ENCODE results near the gene DOP1B. TPM values are rescaled to one million over a fixed set of nuclear protein-coding genes. Genes with fewer than 3 reads are reported as not detected.

The DOP1B gene
- total and polyA plus RNA-seq, 7 experiments from 2014 or later = 3.8 to 34.0 (median 13.1) TPM

DNA sequence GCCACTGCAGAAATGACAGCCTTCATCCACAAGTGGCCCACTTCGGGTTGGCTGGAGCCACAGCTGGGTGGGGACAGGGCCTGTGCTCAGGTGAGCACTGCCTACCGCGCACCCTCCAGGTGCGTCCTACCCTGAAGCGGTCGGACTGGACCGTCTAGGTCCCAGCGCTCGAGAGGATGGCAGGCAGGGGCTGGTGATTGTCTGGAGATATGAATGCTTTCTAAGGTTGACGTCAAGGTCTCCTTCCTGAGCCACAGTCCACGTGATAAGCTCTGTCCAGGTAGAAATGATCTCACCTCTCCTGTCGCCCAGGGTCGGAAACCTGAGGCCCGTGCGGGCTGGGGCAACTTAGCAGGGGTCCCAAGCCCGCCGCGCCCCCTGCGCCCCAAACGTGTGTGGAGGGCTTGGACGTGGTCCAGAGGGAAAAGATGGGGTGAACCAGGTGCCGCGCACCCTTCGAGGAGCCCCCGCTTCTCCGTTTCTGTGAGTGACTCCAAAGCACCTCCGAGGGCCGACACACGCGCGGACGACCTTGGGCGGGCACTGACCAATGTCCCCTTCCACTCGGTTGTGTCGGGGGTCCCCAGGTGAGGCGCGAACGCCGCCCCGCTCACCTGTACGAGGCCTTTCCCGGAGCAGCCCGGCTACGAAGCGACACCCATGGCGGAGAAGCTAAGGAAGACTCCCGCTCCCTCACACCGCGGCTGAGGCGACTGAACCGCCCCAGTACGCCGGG is 853 bp upstream of the DOP1B start:
- ChIA-PET CTCF (interaction anchor here (0.8 to 1.5 kb wide), 3 partner anchors 18 to 173 kb away, joined by 3 to 7 read pairs (median 3); no protein-coding TSS in a partner anchor), POLR2A (interaction anchor here (0.6 to 2.3 kb wide), 11 partner anchors 9 to 166 kb away, joined by 3 to 10 read pairs (median 5); partner anchors contain the start of gene MORC3)
- Mint-ChIP-seq H3K27me3 (peaks cover 0 to 13% (median 0%) of the 10 kb centered on the region in 5 donors), H3K4me3 (peak overlapping the region; percentile 71 to 91 (median 86)), H3K4me1 (peaks cover 12 to 49% (median 37%) of the 10 kb centered on the region in 7 donors), H3K27ac (peak overlapping the region in 8 of 9 donors; percentile 46 to 88 (median 58)), H3K36me3 (peaks cover 0 to 5% (median 0%) of the 10 kb centered on the region in 5 donors), H3K9me3 (no peaks in the 10 kb centered on the region)
- intact Hi-C loops (cut with micrococcal nuclease) = loop anchor here (1.0 to 5.0 kb wide), 16 partner anchors 14 to 1407 kb away; partner anchors contain the start of genes CBR3 (in 2 of the 2), CHAF1B (in 2 of the 2), DYRK1A (in 2 of the 2) and MORC3 (in 2 of the 2)
- H3K36me3 ChIP-seq (ENCODE audit: control insufficient read depth in 2 of 3, insufficient read depth in 3 of 3, low read length in 3 of 3) = no peaks in the 10 kb centered on the region
- DNase-seq (peak in 4 of 9 donors; percentile 11 to 44 (median 19)), ATAC-seq (no peak)
- peak overlapping the region; percentile 77 for H3K27ac ChIP-seq (ENCODE audit: low read depth, low read length)
- no peaks in the 10 kb centered on the region for H3K27me3 ChIP-seq (ENCODE audit: control insufficient read depth in 2 of 2, insufficient read depth in 2 of 2, low read length in 2 of 2)
- peaks cover 11 to 13% of the 10 kb centered on the region in 2 donors for H3K4me1 ChIP-seq (ENCODE audit: control insufficient read depth in 2 of 2, insufficient read depth in 2 of 2, low read length in 2 of 2)
- peak overlapping the region; percentile 81 for H3K4me3 ChIP-seq (ENCODE audit: low read length)
- H3K9me3 ChIP-seq (ENCODE audit: control insufficient read depth in 2 of 3, low read length in 3 of 3) = no peaks in the 10 kb centered on the region

DNA sequence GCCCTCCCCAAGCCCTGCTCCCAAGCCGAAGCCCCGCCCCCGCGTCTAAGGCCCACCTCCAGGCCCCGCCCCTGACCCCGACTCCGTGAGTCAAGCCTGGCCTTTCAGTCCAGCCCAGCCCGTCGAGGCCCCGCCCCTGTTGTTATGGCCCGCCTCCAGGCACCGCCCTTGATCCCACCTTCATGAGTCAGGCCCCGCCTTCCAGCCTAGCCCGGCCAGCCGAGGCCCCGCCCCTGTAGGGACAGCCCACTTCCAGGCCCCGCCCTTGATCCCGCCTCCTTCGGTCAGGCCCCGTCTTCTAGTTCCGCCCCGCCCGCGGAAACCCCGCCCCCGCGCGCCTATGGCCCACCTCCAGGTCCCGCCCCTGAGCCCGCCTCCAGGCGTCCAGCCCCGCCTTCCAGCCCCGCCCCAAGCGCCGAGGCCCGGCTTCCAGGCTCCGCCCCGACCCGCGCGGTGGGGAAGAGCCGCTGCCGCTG is 247 bp upstream of the DOP1B start:
- peak; percentile 94 for ATAC-seq
- no peaks in the 10 kb centered on the region for H3K36me3 ChIP-seq (ENCODE audit: control insufficient read depth in 2 of 3, insufficient read depth in 3 of 3, low read length in 3 of 3)
- H3K27me3 ChIP-seq (ENCODE audit: control insufficient read depth in 2 of 2, insufficient read depth in 2 of 2, low read length in 2 of 2) = no peaks in the 10 kb centered on the region
- H3K27ac Mint-ChIP-seq = peak overlapping the region in 8 of 9 donors; percentile 46 to 88 (median 58)
- peak overlapping the region; percentile 71 to 91 (median 86) for H3K4me3 Mint-ChIP-seq
- H3K9me3 ChIP-seq (ENCODE audit: control insufficient read depth in 2 of 3, low read length in 3 of 3) = no peaks in the 10 kb centered on the region
- peak overlapping the region; percentile 81 for H3K27ac ChIP-seq (ENCODE audit: low read depth, low read length)
- peaks cover 11 to 45% (median 33%) of the 10 kb centered on the region in 7 donors for H3K4me1 Mint-ChIP-seq
- peak overlapping the region; percentile 81 for H3K4me3 ChIP-seq (ENCODE audit: low read length)
- intact Hi-C loops (cut with micrococcal nuclease) = loop anchor here (1.0 to 5.0 kb wide), 16 partner anchors 15 to 1406 kb away; partner anchors contain the start of genes CBR3 (in 2 of the 2), CHAF1B (in 2 of the 2), DYRK1A (in 2 of the 2) and MORC3 (in 2 of the 2)
- POLR2A ChIA-PET = interaction anchor here (1.1 to 2.3 kb wide), 7 partner anchors 10 to 165 kb away, joined by 3 to 10 read pairs (median 5); partner anchors contain the start of gene MORC3
- no peaks in the 10 kb centered on the region for H3K9me3 Mint-ChIP-seq
- H3K4me1 ChIP-seq (ENCODE audit: control insufficient read depth in 2 of 2, insufficient read depth in 2 of 2, low read length in 2 of 2) = peaks cover 11% of the 10 kb centered on the region in 2 donors
- H3K27me3 Mint-ChIP-seq = peaks cover 0 to 13% (median 0%) of the 10 kb centered on the region in 5 donors
- peaks cover 0 to 7% (median 0%) of the 10 kb centered on the region in 5 donors for H3K36me3 Mint-ChIP-seq
- CTCF ChIA-PET = interaction anchor here (1.5 kb wide), 1 partner anchor 54 kb away, joined by 7 read pairs; no protein-coding TSS in a partner anchor
- DNase-seq = peak; percentile 99 to 100 (median 100)

DNA sequence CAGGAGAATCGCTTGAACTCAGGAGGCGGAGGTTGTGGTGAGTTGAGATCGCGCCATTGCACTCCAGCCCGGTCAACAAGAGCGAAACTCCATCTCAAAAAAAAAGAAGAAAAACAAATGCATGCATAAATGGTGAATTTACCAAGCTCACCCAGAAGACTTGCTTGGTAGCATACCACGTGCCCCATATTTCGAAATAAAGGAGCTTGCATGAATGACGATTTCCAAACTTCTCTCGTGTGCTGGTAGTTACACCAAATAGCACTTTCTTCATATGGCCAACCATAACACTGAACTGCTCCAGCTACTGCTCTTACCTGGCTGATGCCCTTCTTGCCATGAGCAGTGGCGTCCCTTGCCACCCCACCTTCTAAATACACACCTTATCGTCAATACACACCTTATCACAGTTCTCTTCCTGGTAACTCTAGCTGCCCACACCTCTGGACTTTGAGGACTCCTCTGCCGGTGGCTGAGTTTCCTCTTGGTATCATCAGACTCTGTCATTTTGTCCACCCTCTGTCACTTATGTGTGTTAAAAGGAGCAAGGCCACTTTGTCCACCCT is 2.8 kb downstream of the DOP1B start:
- Mint-ChIP-seq H3K9me3 (no peaks in the 10 kb centered on the region), H3K36me3 (peaks cover 0 to 10% (median under 1%) of the 10 kb centered on the region in 5 donors), H3K27me3 (peaks cover 0 to 7% (median 0%) of the 10 kb centered on the region in 5 donors), H3K27ac (peak overlapping the region in 1 of 9 donors; percentile 2), H3K4me1 (peaks cover 11 to 57% (median 43%) of the 10 kb centered on the region in 7 donors), H3K4me3 (peak overlapping the region in 6 of 10 donors; percentile 16 to 75 (median 40))
- DNase-seq (no peak), ATAC-seq (no peak)
- Histone ChIP-seq H3K4me1 (ENCODE audit: control insufficient read depth in 2 of 2, insufficient read depth in 2 of 2, low read length in 2 of 2) (peaks cover 6 to 11% of the 10 kb centered on the region in 2 donors), H3K4me3 (ENCODE audit: low read length) (no peak overlapping the region), H3K9me3 (ENCODE audit: control insufficient read depth in 2 of 3, low read length in 3 of 3) (no peaks in the 10 kb centered on the region), H3K27ac (ENCODE audit: low read depth, low read length) (no peak overlapping the region), H3K27me3 (ENCODE audit: control insufficient read depth in 2 of 2, insufficient read depth in 2 of 2, low read length in 2 of 2) (no peaks in the 10 kb centered on the region), H3K36me3 (ENCODE audit: control insufficient read depth in 2 of 3, insufficient read depth in 3 of 3, low read length in 3 of 3) (no peaks in the 10 kb centered on the region)
- POLR2A ChIA-PET = interaction anchor here (0.6 to 1.1 kb wide), 2 partner anchors 14 to 108 kb away, joined by 3 to 4 read pairs; no protein-coding TSS in a partner anchor
- intact Hi-C loops (cut with micrococcal nuclease) = loop anchor here (5.0 kb wide), 4 partner anchors 913 to 1403 kb away; partner anchors contain the start of genes DYRK1A (in 2 of the 2), PIGP (in 1 of the 2), TTC3 (in 1 of the 2) and VPS26C (in 1 of the 2)
- CTCF ChIA-PET = interaction anchor here (0.7 kb wide), 1 partner anchor 107 kb away, joined by 4 read pairs; no protein-coding TSS in a partner anchor

DNA sequence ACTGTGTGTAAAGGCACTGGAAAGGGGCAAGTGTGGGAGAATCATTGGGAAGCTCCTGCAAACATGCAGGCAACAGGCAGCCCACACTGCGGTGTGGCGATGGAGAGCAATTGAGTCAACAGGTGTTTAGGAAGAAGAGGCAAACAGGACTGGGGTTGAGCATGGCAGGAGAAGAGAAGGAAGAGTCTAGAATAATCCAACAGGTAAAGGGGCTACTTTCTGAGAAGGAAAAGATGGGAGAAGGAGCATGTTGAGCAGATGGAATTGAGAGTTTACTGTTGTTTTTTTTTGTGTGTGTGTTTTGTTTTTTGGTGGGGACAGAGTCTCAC is 4.2 kb downstream of the DOP1B start:
- Mint-ChIP-seq H3K4me1 (peaks cover 11 to 51% (median 35%) of the 10 kb centered on the region in 7 donors), H3K27me3 (no peaks in the 10 kb centered on the region), H3K36me3 (peaks cover 0 to 15% (median 8%) of the 10 kb centered on the region in 5 donors), H3K27ac (peak overlapping the region in 1 of 9 donors; percentile 13), H3K4me3 (no peak overlapping the region), H3K9me3 (no peaks in the 10 kb centered on the region)
- DNase-seq (no peak), ATAC-seq (no peak)
- CTCF ChIA-PET = interaction anchor here (0.5 kb wide), 1 partner anchor 48 kb away, joined by 3 read pairs; no protein-coding TSS in a partner anchor
- H3K36me3 ChIP-seq (ENCODE audit: control insufficient read depth in 2 of 3, insufficient read depth in 3 of 3, low read length in 3 of 3) = peaks cover 0 to 4% (median 0%) of the 10 kb centered on the region in 3 experiments
- intact Hi-C loops (cut with micrococcal nuclease) = no loop called here
- POLR2A ChIA-PET = no interaction called here
- no peak overlapping the region for H3K4me3 ChIP-seq (ENCODE audit: low read length)
- no peaks in the 10 kb centered on the region for H3K9me3 ChIP-seq (ENCODE audit: control insufficient read depth in 2 of 3, low read length in 3 of 3)
- H3K27ac ChIP-seq (ENCODE audit: low read depth, low read length) = no peak overlapping the region
- peaks cover 0 to 3% of the 10 kb centered on the region in 2 donors for H3K4me1 ChIP-seq (ENCODE audit: control insufficient read depth in 2 of 2, insufficient read depth in 2 of 2, low read length in 2 of 2)
- no peaks in the 10 kb centered on the region for H3K27me3 ChIP-seq (ENCODE audit: control insufficient read depth in 2 of 2, insufficient read depth in 2 of 2, low read length in 2 of 2)

DNA sequence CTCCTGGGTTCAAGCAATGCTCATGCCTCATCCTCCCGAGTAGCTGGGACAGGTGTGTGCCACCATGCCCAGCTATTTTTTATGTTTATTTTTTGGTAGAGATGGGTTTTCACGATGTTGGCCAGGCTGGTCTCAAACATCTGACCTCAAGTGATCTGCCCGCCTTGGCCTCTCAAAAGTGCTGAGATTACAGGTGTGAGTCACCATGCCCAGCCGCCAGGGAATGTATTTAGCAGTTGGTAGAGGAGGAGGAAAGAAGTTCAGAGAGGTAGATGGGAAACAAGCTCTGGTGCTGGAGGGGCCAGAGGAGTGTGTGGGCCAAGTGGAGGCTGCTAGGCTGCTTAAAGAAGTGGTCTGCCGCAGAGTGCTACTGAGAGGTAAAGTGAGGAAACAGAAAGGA is 6.0 kb downstream of the DOP1B start:
- H3K27ac ChIP-seq (ENCODE audit: low read depth, low read length) = no peak overlapping the region
- intact Hi-C loops (cut with micrococcal nuclease) = no loop called here
- Mint-ChIP-seq H3K27ac (no peak overlapping the region), H3K4me1 (peaks cover 11 to 48% (median 33%) of the 10 kb centered on the region in 7 donors), H3K4me3 (peak overlapping the region in 1 of 10 donors; percentile 29), H3K9me3 (no peaks in the 10 kb centered on the region), H3K27me3 (no peaks in the 10 kb centered on the region), H3K36me3 (peaks cover 0 to 21% (median 17%) of the 10 kb centered on the region in 5 donors)
- H3K9me3 ChIP-seq (ENCODE audit: control insufficient read depth in 2 of 3, low read length in 3 of 3) = no peaks in the 10 kb centered on the region
- CTCF ChIA-PET = interaction anchor here (1.4 kb wide), 1 partner anchor 11 kb away, joined by 3 read pairs; no protein-coding TSS in a partner anchor
- H3K4me1 ChIP-seq (ENCODE audit: control insufficient read depth in 2 of 2, insufficient read depth in 2 of 2, low read length in 2 of 2) = peaks cover 0 to 3% of the 10 kb centered on the region in 2 donors
- H3K4me3 ChIP-seq (ENCODE audit: low read length) = no peak overlapping the region
- H3K27me3 ChIP-seq (ENCODE audit: control insufficient read depth in 2 of 2, insufficient read depth in 2 of 2, low read length in 2 of 2) = no peaks in the 10 kb centered on the region
- POLR2A ChIA-PET = interaction anchor here (0.6 kb wide), 1 partner anchor 29 kb away, joined by 3 read pairs; no protein-coding TSS in a partner anchor
- ATAC-seq (no peak), DNase-seq (no peak)
- peaks cover 0 to 15% (median 0%) of the 10 kb centered on the region in 3 experiments for H3K36me3 ChIP-seq (ENCODE audit: control insufficient read depth in 2 of 3, insufficient read depth in 3 of 3, low read length in 3 of 3)
